K562 (cell line): ENCODE data around the gene FADS1. TPM values are rescaled to one million over a fixed set of nuclear protein-coding genes. Genes with fewer than 3 reads are reported as not detected.

Experiments used
- HEY1 ChIP-seq: fragments of 250-450 bp; sonication (Bioruptor Pico); IDR thresholded peaks from 2 replicates; pipeline ENCODE4 v1.5.0; 2020; ENCODE audit warnings: mild to moderate bottlenecking, moderate library complexity, borderline replicate concordance
- JUND ChIP-seq, 2 experiments: IDR thresholded peaks; 2 replicates in 1 of 2; 3 replicates in 1 of 2; pipeline ENCODE4 v1.6.1; 2011; ENCODE audit warnings: borderline replicate concordance in 2 of 2, low read depth in 2 of 2, low read length in 2 of 2, improper control_type of control experiment in 1 of 2, missing biosample characterization in 1 of 2, missing genetic modification characterization in 1 of 2, missing genetic modification reagents in 1 of 2
- KLF13 ChIP-seq: fragments of 450-650 bp; IDR thresholded peaks from 2 replicates; pipeline ENCODE4 v1.6.1; 2016; ENCODE audit warnings: missing genetic modification characterization, low read depth, mild to moderate bottlenecking, missing compliant biosample characterization, moderate library complexity, borderline replicate concordance
- NELFE ChIP-seq: IDR thresholded peaks from 2 replicates; pipeline ENCODE4 v1.6.1; 2011; ENCODE audit warnings: mild to moderate bottlenecking; ENCODE audit not compliant: insufficient read depth, insufficient read length
- SPI1 ChIP-seq: IDR thresholded peaks from 2 replicates; pipeline ENCODE4 v1.6.1; 2011; ENCODE audit warnings: low read depth, low read length, control low read depth, borderline replicate concordance
- TARDBP ChIP-seq: fragments of 450-650 bp; IDR thresholded peaks from 2 replicates; pipeline ENCODE4 v1.6.1; 2016
- U2AF1 ChIP-seq: fragments of 200-400 bp; formaldehyde crosslinking; optimal IDR thresholded peaks from 2 replicates; pipeline ENCODE3; 2017; ENCODE audit warnings: mild to moderate bottlenecking, low read depth, low read length, moderate library complexity
- XRCC4 ChIP-seq: IDR thresholded peaks from one replicate; pipeline ENCODE4 v1.6.1; 2011; ENCODE audit not compliant: insufficient read depth, insufficient read length; ENCODE audit errors: extremely low read depth
- ZSCAN29 ChIP-seq: fragments of 450-650 bp; IDR thresholded peaks from 2 replicates; pipeline ENCODE4 v1.6.1; 2017
- polyA plus RNA-seq, 8 experiments: library from polyadenylated mRNA; depleted of rRNA in 4 of 8; stranded (reverse) in 5 of 8; unstranded in 3 of 8; fragments of >200 nt; fragmentation: Nextera tagmentation in 2 of 8; fragmentation: Illumina TruSeq in 1 of 8; extraction: Ambion mirVana in 2 of 8; extraction: Trizol in 1 of 8; gene quantifications; 2 replicates each; pipeline versions ENCODE4 v1.2.1 to v1.2.3, GENCODE V29; 2011 to 2014; ENCODE audit warnings: inconsistent platforms in 1 of 8, missing spikeins in 1 of 8
- total RNA-seq, 7 experiments: library from RNA; depleted of rRNA in 6 of 7; stranded (reverse); fragments of >200 nt in 6 of 7; fragmentation: Illumina TruSeq in 2 of 7; extraction: Trizol in 2 of 7; gene quantifications; 2 replicates each; pipeline versions ENCODE4 v1.2.1 to v1.2.3, GENCODE V29; 2011 to 2021; ENCODE audit warnings: low replicate concordance in 1 of 7
- TF ChIP-seq, protein P1 (sequence below): fragments of 450-650 bp; IDR thresholded peaks from 2 replicates; pipeline ENCODE4 v1.6.1; 2016; ENCODE audit warnings: low read depth, mild to moderate bottlenecking, moderate library complexity
- TF ChIP-seq, protein P2 (sequence below), 2 experiments: fragments of 450-650 bp in 1 of 2; sonication (generic) in 1 of 2; formaldehyde crosslinking in 1 of 2; IDR thresholded peaks; 2 replicates each; pipeline versions ENCODE4 v1.7.1 to v1.9.0; 2016 to 2022; ENCODE audit warnings: inconsistent platforms in 1 of 2, mild to moderate bottlenecking in 1 of 2, missing genetic modification reagents in 1 of 2
- TF ChIP-seq, protein P3 (sequence below): IDR thresholded peaks from 2 replicates; pipeline ENCODE4 v1.6.1; 2016; ENCODE audit warnings: missing genetic modification characterization, missing compliant biosample characterization

FADS1 gene
- total and polyA plus RNA-seq, 9 of the 15 experiments (the other 6 are each of a cell fraction or from before 2014, with no cell fraction given), result 110 to 864 (median 364) TPM

DNA sequence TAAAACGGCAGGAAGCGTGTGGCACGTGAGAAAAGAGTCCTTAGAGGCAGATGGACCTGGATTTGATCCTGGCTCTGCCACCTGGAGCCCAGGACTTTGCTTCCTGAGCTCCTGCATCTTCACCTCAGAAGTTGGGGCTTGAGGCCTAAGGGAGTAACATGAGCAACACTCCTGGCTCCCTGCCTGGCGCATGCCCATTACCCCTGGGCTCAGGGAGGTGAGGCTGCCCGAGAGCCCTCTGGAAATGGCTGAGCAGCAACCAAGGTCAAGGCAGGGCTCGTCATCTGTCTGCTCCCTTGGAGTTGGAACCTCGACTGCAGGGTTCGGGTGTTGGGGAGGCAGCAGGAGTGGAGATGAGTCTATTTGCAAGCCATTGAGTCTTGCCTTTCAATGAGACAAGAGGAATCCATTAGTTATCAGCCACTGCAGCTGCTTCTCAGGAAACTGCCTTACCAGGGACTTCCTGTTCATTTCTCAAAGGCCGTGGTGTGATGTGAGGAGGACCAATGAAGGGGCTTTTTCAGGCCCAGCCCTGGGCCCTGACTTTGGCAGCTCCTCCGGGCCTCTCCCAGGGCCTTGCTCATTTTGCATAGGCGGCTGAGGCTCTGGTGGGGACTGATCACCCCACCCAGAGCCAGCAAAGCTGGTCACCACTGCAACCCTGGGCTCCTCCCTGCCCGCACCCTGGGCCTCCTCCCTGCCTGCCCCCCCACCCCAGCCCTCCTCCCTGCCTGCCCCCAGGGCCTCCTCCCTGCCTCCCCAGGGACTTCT, 17.7 kb upstream of the FADS1 start (continued):
- TF ChIP-seq U2AF1 (no peak), TARDBP (no peak), SPI1 (peak; percentile 86), ZSCAN29 (no peak), KLF13 (tag) (peak; percentile 42; the same call in 1 of the 2 replicates), JUND (IDR thresholded peaks at IDR 0.05; ENCODE audit: borderline replicate concordance, low read depth, low read length) (peak; percentile 64), JUND (tag; IDR thresholded peaks at IDR 0.05; ENCODE audit: borderline replicate concordance, low read depth, low read length) (no peak; the same call in 1 of the 3 replicates), HEY1 (peak; percentile 56; the same call in 1 of the 2 replicates), XRCC4 (no peak), NELFE (no peak)
- TF ChIP-seq, protein P1, sequence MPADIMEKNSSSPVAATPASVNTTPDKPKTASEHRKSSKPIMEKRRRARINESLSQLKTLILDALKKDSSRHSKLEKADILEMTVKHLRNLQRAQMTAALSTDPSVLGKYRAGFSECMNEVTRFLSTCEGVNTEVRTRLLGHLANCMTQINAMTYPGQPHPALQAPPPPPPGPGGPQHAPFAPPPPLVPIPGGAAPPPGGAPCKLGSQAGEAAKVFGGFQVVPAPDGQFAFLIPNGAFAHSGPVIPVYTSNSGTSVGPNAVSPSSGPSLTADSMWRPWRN, result no peak
- TF ChIP-seq, protein P2, sequence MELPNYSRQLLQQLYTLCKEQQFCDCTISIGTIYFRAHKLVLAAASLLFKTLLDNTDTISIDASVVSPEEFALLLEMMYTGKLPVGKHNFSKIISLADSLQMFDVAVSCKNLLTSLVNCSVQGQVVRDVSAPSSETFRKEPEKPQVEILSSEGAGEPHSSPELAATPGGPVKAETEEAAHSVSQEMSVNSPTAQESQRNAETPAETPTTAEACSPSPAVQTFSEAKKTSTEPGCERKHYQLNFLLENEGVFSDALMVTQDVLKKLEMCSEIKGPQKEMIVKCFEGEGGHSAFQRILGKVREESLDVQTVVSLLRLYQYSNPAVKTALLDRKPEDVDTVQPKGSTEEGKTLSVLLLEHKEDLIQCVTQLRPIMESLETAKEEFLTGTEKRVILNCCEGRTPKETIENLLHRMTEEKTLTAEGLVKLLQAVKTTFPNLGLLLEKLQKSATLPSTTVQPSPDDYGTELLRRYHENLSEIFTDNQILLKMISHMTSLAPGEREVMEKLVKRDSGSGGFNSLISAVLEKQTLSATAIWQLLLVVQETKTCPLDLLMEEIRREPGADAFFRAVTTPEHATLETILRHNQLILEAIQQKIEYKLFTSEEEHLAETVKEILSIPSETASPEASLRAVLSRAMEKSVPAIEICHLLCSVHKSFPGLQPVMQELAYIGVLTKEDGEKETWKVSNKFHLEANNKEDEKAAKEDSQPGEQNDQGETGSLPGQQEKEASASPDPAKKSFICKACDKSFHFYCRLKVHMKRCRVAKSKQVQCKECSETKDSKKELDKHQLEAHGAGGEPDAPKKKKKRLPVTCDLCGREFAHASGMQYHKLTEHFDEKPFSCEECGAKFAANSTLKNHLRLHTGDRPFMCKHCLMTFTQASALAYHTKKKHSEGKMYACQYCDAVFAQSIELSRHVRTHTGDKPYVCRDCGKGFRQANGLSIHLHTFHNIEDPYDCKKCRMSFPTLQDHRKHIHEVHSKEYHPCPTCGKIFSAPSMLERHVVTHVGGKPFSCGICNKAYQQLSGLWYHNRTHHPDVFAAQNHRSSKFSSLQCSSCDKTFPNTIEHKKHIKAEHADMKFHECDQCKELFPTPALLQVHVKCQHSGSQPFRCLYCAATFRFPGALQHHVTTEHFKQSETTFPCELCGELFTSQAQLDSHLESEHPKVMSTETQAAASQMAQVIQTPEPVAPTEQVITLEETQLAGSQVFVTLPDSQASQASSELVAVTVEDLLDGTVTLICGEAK (IDR thresholded peaks at IDR 0.05), result no peak; the same call in none of the 2 replicates
- TF ChIP-seq, protein P2 (CRISPR knock-in tag; IDR thresholded peaks at IDR 0.05), result no peak
- TF ChIP-seq, protein P3, sequence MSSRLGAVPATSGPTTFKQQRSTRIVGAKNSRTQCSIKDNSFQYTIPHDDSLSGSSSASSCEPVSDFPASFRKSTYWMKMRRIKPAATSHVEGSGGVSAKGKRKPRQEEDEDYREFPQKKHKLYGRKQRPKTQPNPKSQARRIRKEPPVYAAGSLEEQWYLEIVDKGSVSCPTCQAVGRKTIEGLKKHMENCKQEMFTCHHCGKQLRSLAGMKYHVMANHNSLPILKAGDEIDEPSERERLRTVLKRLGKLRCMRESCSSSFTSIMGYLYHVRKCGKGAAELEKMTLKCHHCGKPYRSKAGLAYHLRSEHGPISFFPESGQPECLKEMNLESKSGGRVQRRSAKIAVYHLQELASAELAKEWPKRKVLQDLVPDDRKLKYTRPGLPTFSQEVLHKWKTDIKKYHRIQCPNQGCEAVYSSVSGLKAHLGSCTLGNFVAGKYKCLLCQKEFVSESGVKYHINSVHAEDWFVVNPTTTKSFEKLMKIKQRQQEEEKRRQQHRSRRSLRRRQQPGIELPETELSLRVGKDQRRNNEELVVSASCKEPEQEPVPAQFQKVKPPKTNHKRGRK (tag), result no peak
